Caco-2 (cell line): ENCODE data around the gene DIS3L2. TPM values are rescaled to one million over a fixed set of nuclear protein-coding genes. Genes with fewer than 3 reads are reported as not detected.

ENCODE experiments used
- BruUV-seq: library from RNA; stranded (reverse); fragments of 400-500 nt; replicated peaks from 2 replicates; lab custom pipeline; 2021; lab: Mats Ljungman, UMichigan
- CTCF ChIA-PET: fragments of 300-600 bp; sonication (Branson Sonifier 250); formaldehyde crosslinking; loops from one replicate; lab custom pipeline; 2022; ENCODE audit warnings: antibody characterized with exemption; lab: Charles Lee
- POLR2A ChIA-PET: fragments of 300-600 bp; sonication (Branson Sonifier 250); formaldehyde crosslinking; loops from one replicate; lab custom pipeline; 2022; ENCODE audit warnings: antibody characterized with exemption; lab: Charles Lee
- DNase-seq, 2 experiments: peaks; one replicate each; pipeline versions ENCODE4 v3.0.0 to v3.0.0-alpha.2; 2020 to 2022
- H3K27me3 ChIP-seq: replicated peaks from 2 replicates; pipeline ENCODE4 v1.6.0; 2011; ENCODE audit warnings: low read length; ENCODE audit not compliant: control insufficient read depth, insufficient read depth
- H3K36me3 ChIP-seq: 2 replicates; pipeline ENCODE4 v1.5.1; 2011; ENCODE audit warnings: low read length; ENCODE audit not compliant: control insufficient read depth, insufficient read depth
- H3K4me1 ChIP-seq: fragments of 250-450 bp; sonication (Bioruptor Pico); 2 replicates; pipeline ENCODE4 v1.5.1; 2020; ENCODE audit warnings: mild to moderate bottlenecking
- H3K4me3 ChIP-seq: 2 replicates; pipeline ENCODE4 v1.5.1; 2011; ENCODE audit warnings: low read depth, mild to moderate bottlenecking, control low read depth, low read length
- H3K9me3 ChIP-seq: fragments of 250-450 bp; sonication (Bioruptor Pico); 2 replicates; pipeline ENCODE4 v1.5.1; 2020; ENCODE audit warnings: mild to moderate bottlenecking, moderate library complexity
- H3K27ac Mint-ChIP-seq: one replicate; pipeline ENCODE4 v1.8.0; 2022; ENCODE audit warnings: mixed read lengths; ENCODE audit not compliant: unreplicated experiment
- H3K27me3 Mint-ChIP-seq: one replicate; pipeline ENCODE4 v1.8.0; 2022; ENCODE audit warnings: mixed read lengths; ENCODE audit not compliant: insufficient read depth, unreplicated experiment
- H3K36me3 Mint-ChIP-seq: one replicate; pipeline ENCODE4 v1.8.0; 2022; ENCODE audit warnings: mild to moderate bottlenecking, mixed read lengths; ENCODE audit not compliant: insufficient read depth, unreplicated experiment
- H3K4me1 Mint-ChIP-seq: one replicate; pipeline ENCODE4 v1.8.0; 2022; ENCODE audit warnings: low read depth, mixed read lengths; ENCODE audit not compliant: unreplicated experiment
- H3K4me3 Mint-ChIP-seq: one replicate; pipeline ENCODE4 v1.8.0; 2022; ENCODE audit warnings: mild to moderate bottlenecking, moderate library complexity, mixed read lengths; ENCODE audit not compliant: unreplicated experiment
- H3K9me3 Mint-ChIP-seq: one replicate; pipeline ENCODE4 v1.8.0; 2022; ENCODE audit warnings: mixed read lengths; ENCODE audit not compliant: unreplicated experiment
- intact Hi-C: fragments of 100-400 bp; cut with micrococcal nuclease; formaldehyde crosslinking; loops from one replicate; pipeline ENCODE4 v1.10.0; 2022; ENCODE audit not compliant: unreplicated experiment
- total RNA-seq: library from RNA; stranded (reverse); gene quantifications from 2 replicates; pipeline ENCODE4 v1.2.3, GENCODE V29; 2022
- TF ChIP-seq, protein P1 (sequence below), 2 experiments: fragments of 200-600 bp in 1 of 2; IDR thresholded peaks; 1 replicate in 1 of 2; 2 replicates in 1 of 2; pipeline versions ENCODE4 v1.5.1 to v1.8.0; 2011 to 2022; ENCODE audit warnings: antibody characterized with exemption in 1 of 2, control low read depth in 1 of 2, inconsistent platforms in 1 of 2, low read depth in 1 of 2, low read length in 1 of 2, mild to moderate bottlenecking in 1 of 2, moderate library complexity in 1 of 2; ENCODE audit not compliant: insufficient read depth in 1 of 2, severe bottlenecking in 1 of 2, unreplicated experiment in 1 of 2

Gene DIS3L2
- total RNA-seq, 1 experiment from 2014 or later, result 15.5 TPM

DNA sequence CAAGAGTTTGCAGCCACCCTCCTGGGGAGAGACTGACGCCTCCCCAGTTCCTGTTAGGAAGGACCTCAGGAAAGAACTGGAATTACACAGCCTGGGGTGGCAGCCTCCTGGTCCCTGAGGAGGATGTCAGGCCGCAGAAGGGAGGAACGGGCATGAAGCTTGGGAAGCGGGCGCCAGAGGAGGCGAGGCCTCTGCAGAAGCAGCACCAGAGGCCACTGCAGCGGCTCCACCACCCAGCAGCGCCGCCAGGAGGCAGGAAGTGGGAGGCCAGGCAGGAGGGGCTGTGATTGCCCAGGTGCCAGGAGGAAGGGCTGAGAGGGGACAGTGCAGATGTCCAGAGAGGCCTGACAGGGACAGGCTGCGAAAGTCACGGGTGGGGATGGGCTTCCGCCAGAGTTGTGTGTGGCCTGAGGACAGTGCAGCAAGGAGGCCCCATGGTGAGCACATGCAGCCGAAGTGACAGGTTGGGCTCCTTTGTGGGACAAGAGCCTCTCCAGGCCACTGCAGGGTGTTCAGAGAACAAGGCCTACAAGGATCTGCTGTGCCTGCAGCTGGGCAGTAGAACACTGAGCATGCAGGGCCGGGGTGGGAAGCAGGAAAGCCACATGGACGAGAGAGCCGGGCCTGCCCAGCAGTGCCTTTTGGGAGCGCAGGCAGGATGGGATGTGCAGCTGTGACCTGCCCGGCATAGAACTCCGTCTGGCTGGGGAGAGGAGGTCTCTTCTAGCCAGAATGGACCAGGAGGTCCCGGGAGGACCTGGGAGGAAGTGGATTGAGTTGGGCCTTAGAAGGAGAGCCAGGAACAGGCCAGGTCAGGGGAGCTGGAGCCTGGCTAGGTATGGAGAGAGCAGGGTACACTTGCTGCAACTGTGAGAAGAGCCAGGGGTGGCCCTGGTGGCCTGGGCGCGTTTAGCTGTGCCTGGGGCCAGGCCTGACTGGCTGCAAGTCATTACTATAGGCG lies 377.9 kb downstream of the DIS3L2 start:
- BruUV-seq, result no TSS peak
- H3K9me3 ChIP-seq, result no peaks in the 10 kb centered on the region
- no peaks in the 10 kb centered on the region for H3K9me3 Mint-ChIP-seq
- TF ChIP-seq, protein P1, sequence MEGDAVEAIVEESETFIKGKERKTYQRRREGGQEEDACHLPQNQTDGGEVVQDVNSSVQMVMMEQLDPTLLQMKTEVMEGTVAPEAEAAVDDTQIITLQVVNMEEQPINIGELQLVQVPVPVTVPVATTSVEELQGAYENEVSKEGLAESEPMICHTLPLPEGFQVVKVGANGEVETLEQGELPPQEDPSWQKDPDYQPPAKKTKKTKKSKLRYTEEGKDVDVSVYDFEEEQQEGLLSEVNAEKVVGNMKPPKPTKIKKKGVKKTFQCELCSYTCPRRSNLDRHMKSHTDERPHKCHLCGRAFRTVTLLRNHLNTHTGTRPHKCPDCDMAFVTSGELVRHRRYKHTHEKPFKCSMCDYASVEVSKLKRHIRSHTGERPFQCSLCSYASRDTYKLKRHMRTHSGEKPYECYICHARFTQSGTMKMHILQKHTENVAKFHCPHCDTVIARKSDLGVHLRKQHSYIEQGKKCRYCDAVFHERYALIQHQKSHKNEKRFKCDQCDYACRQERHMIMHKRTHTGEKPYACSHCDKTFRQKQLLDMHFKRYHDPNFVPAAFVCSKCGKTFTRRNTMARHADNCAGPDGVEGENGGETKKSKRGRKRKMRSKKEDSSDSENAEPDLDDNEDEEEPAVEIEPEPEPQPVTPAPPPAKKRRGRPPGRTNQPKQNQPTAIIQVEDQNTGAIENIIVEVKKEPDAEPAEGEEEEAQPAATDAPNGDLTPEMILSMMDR (IDR thresholded peaks at IDR 0.05; ENCODE audit: insufficient read depth in 1 of 2, low read depth in 1 of 2, low read length in 1 of 2, severe bottlenecking in 1 of 2, unreplicated experiment in 1 of 2), result no peak
- H3K27me3 Mint-ChIP-seq, result no peaks in the 10 kb centered on the region
- H3K4me3 Mint-ChIP-seq, result no peak overlapping the region
- H3K36me3 ChIP-seq, result no peaks in the 10 kb centered on the region
- DNase-seq, result no peak
- no peaks in the 10 kb centered on the region for H3K36me3 Mint-ChIP-seq
- no peaks in the 10 kb centered on the region for H3K4me1 Mint-ChIP-seq
- H3K27me3 ChIP-seq, result no peaks in the 10 kb centered on the region
- H3K27ac Mint-ChIP-seq, result no peak overlapping the region
- ChIA-PET CTCF (no interaction called here), POLR2A (no interaction called here)
- H3K4me1 ChIP-seq, result no peaks in the 10 kb centered on the region
- intact Hi-C loops, result loop anchor here (5.0 kb wide), 1 partner anchor 98 kb away; no protein-coding TSS in a partner anchor
- no peak overlapping the region for H3K4me3 ChIP-seq

DNA sequence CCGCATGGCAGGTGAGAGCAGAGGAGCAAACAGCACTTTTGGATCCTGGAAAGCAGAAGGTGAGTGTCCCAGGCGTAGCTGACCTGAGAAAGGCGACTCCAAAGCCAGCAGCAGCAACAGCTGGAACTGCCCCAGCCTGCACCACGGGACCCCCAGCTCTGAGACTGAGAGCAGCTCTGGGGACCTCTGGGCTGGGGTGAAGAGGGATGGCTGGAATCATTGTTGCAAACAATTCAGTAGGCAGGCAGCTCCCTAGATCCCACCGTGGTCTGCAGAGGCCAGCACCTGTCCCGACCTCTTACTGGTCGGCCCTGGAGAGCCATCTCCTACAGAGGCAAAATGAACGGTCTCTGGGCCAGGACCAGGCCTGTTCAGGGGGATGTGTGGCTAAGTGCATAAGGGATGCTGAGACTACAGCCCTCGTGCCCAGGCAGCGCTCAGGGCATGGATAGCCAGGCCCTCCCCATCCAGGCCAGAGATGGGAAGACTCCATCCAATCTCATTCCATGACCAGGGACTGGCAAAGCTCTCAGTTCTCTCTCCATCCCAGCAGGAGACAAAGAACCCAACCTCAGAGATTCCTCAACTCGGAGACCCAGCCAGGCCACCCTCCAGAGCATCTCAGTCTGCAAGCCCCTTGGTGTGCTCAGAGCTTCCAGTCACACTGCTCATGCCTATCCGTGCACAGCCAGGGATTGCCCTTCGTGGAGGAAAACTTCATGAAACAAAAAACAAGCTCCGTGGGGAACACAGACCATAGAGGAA lies 378.8 kb downstream of the DIS3L2 start:
- BruUV-seq, result no TSS peak
- CTCF ChIA-PET, result interaction anchor here (0.6 to 1.5 kb wide), 2 partner anchors 24 to 38 kb away, joined by 3 to 5 read pairs; no protein-coding TSS in a partner anchor
- no peaks in the 10 kb centered on the region for H3K27me3 ChIP-seq
- no peaks in the 10 kb centered on the region for H3K9me3 ChIP-seq
- intact Hi-C loops, result loop anchor here (5.0 kb wide), 1 partner anchor 97 kb away; no protein-coding TSS in a partner anchor
- TF ChIP-seq, protein P1 (IDR thresholded peaks at IDR 0.05; ENCODE audit: insufficient read depth in 1 of 2, low read depth in 1 of 2, low read length in 1 of 2, severe bottlenecking in 1 of 2, unreplicated experiment in 1 of 2), result no peak
- H3K4me3 Mint-ChIP-seq, result no peak overlapping the region
- no peaks in the 10 kb centered on the region for H3K36me3 ChIP-seq
- DNase-seq, result no peak
- no peaks in the 10 kb centered on the region for H3K27me3 Mint-ChIP-seq
- H3K4me1 Mint-ChIP-seq, result no peaks in the 10 kb centered on the region
- no peak overlapping the region for H3K4me3 ChIP-seq
- H3K36me3 Mint-ChIP-seq, result no peaks in the 10 kb centered on the region
- H3K4me1 ChIP-seq, result no peaks in the 10 kb centered on the region
- no peaks in the 10 kb centered on the region for H3K9me3 Mint-ChIP-seq
- POLR2A ChIA-PET, result no interaction called here
- no peak overlapping the region for H3K27ac Mint-ChIP-seq
